Neural cell (in vitro differentiated cells): Measurements from ENCODE around the gene KIF5C.

Experiments
- CTCF ChIP-seq: fragments of 450-650 bp; IDR thresholded peaks from 2 replicates; pipeline ENCODE4 v1.5.1; 2014; ENCODE audit warnings: antibody characterized with exemption, mild to moderate bottlenecking, moderate library complexity; ENCODE audit not compliant: poor library complexity, severe bottlenecking
- POLR2AphosphoS5 ChIP-seq: IDR thresholded peaks from 2 replicates; pipeline ENCODE4 v1.6.1; 2012
- RAD21 ChIP-seq: fragments of 450-650 bp; conservative IDR thresholded peaks from 2 replicates; pipeline ENCODE4 v1.6.1; 2014; ENCODE audit warnings: antibody characterized with exemption, mild to moderate bottlenecking, moderate library complexity

- TF ChIP-seq CTCF (no peak), RAD21 (no peak), POLR2AphosphoS5 (no peak)
These were observed 492 bp downstream of the KIF5C start for GRCh38 chr2:148875387-148876051.
